GM21619 (cell line): Measurements from ENCODE around the gene TPGS2.
"Not testable (repeated sequence)": the region's sequence is repeated elsewhere in the genome, so short reads cannot be mapped to it uniquely, and the experiment has no call there.

ENCODE experiments used
- ATAC-seq: cut with Tn5 transposase; IDR thresholded peaks from one replicate; pipeline ENCODE4 v1.9.1; 2021; ENCODE audit not compliant: unreplicated experiment

Gene TPGS2

GRCh38 chr18:36780748-36781147 is 48.1 kb downstream of the TPGS2 start:
- ATAC-seq = no peak

DNA sequence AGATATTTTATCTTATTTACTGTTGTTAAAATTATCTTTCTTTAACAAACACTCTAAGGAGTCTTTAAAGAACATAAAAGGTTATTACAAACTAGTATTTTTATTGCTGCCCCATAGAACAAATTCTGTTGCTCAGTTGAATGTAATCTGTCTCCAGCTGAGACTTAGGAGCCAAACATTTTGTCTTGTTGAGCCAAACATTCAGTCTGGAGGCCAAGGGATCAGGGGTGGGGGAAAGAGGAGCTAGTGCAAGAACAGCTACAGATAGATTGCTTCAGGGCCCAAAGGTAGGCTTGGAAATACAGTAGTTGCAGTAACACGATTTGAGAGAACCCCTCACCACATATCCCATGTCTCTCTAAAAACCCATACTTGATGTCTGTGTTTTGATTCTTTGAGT is 51.2 kb downstream of the TPGS2 start:
- ATAC-seq = no peak

- ATAC-seq = no peak
These were observed 52.2 kb downstream of the TPGS2 start for GRCh38 chr18:36776650-36777049.

DNA sequence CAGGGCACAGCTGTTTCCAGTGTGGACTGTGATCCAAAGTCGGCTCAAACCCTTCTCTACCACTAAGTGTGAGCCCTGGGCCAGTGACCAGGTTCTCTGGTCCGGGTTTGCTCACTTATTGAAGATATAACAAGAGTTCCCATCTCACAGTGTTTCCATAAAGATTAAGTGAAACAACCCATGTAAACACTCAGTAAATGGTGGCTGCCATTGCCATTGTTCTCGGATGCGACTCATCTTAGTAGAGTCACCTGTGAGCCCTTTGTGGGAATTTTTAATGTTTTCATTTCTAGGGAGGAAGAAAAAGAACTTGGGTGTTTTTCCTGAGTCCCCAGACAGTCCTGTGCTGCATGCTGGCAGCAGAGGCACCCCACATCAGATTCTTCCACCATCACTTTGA is 53.4 kb downstream of the TPGS2 start:
- no peak for ATAC-seq

DNA sequence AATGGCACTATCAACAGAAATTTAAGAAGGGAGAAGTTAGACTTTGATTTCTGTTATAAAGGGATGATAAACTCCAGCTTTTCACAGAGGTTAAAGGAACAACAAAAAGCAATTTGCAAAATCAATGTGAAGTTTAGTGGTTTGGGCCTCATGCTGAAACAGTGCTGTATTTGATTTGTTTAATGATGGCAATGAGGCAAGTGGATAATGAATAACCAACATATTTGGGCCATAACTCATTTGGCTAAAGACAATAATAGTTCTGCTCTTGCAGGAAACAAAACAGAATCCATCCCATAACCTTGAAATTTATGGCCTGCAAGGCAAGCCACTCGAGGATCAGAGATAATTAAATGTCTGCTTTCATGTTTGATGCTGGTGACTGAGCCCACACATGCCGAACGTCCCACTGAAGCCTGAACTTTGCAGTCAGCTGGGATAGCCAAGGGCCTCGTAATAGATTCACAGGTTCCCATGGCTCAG is 56.5 kb downstream of the TPGS2 start:
- no peak for ATAC-seq

- no peak for ATAC-seq
These were observed 57.6 kb downstream of the TPGS2 start for GRCh38 chr18:36771245-36771644.

DNA sequence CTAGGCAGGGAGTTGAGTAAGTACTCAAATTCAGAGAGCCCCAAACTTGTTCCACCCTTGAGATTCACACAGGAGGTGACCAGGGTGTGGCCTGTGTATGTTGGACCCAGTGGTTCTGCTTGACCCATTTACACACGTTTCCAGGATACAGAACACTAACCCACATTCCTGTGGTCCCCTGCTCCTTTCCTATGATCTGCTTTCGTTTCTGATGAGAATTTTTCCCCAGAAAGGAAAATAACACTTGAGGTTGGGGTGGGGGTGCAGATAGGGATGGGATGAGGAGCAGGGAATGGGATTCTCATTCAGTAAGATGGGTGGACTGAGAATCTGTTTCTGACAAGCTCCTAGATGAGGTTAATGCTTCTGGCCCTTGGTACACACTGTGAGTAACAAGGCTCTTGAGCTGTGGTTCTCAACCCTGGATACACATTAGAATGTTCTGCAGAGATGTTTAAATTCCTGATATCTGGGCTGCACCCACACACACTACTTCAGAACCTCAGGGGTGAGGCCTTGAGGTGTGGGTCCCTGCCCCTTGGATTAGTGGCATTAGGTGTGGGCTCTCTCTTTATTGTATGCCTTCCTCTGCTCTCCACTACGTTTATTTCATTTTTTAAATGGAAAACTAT is 58.4 kb downstream of the TPGS2 start:
- no peak for ATAC-seq

DNA sequence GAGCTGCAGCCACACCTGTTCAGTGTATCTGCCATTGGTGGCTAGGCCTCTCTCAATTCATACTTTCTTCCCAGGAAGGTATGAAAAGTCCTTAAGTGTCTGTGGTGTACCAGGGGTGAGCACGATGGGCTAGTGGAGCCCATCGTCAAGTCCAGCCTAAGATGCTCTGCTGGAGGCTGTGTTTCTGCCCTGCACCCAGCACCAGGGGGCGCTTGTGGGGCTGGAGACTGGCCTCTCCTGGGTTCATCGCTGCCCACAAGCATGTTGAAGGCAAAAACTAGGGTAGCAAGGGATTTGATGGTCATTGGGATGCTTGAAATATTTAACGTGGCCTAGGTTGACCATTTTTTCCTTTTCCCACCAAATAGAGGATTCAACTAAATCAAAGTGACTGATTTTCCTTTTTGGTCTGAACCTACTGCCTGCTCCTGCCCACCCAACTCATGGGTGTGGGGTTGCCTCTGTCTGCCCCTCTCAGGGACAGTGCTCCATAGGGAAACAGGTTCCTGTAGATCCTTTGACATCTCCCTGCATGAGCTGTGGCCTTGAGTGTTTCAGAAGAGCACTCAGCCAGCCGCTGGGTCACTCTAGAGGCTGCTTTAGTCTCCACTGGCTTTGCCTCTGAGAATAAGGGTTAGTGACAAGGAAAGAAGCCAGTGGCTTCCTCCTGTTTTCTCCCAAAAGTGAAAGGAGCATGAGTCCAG is 59.0 kb downstream of the TPGS2 start:
- ATAC-seq = no peak

- ATAC-seq = no peak
These were observed 59.6 kb downstream of the TPGS2 start for GRCh38 chr18:36769172-36769571.

- ATAC-seq = no peak
These were observed 62.0 kb downstream of the TPGS2 start for GRCh38 chr18:36766836-36767235.

GRCh38 chr18:36762965-36763364 is 65.8 kb downstream of the TPGS2 start:
- not testable (repeated sequence) for ATAC-seq

DNA sequence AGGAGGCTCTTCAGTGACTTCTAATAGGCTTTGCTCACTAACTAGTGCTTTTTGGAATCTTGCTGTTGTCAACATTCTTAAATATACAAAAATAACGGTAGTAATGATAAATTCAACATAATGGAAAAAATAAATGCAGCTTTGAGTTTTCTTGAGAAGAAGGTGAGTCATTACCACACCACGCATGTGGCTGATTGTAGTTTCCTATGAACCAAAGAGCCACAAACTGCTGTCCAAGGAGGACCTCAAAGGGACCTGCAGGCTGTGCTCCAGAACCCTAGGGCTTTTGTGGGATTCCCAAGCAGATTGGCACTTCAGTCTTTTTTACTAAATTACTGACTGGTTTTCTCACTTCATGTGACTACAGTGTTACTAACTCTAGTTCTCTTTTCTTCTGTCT is 66.7 kb downstream of the TPGS2 start:
- ATAC-seq = no peak

GRCh38 chr18:36761186-36761698 is 67.6 kb downstream of the TPGS2 start:
- ATAC-seq = no peak

GRCh38 chr18:36760598-36760997 is 68.2 kb downstream of the TPGS2 start:
- ATAC-seq = no peak

GRCh38 chr18:36759167-36759776 is 69.5 kb downstream of the TPGS2 start:
- no peak for ATAC-seq

- ATAC-seq = no peak
These were observed 70.2 kb downstream of the TPGS2 start for GRCh38 chr18:36758623-36759022.

GRCh38 chr18:36757991-36758390 is 70.8 kb downstream of the TPGS2 start:
- ATAC-seq = no peak

GRCh38 chr18:36757081-36757480 is 71.7 kb downstream of the TPGS2 start:
- ATAC-seq = no peak

GRCh38 chr18:36756242-36756641 is 72.6 kb downstream of the TPGS2 start:
- no peak for ATAC-seq

DNA sequence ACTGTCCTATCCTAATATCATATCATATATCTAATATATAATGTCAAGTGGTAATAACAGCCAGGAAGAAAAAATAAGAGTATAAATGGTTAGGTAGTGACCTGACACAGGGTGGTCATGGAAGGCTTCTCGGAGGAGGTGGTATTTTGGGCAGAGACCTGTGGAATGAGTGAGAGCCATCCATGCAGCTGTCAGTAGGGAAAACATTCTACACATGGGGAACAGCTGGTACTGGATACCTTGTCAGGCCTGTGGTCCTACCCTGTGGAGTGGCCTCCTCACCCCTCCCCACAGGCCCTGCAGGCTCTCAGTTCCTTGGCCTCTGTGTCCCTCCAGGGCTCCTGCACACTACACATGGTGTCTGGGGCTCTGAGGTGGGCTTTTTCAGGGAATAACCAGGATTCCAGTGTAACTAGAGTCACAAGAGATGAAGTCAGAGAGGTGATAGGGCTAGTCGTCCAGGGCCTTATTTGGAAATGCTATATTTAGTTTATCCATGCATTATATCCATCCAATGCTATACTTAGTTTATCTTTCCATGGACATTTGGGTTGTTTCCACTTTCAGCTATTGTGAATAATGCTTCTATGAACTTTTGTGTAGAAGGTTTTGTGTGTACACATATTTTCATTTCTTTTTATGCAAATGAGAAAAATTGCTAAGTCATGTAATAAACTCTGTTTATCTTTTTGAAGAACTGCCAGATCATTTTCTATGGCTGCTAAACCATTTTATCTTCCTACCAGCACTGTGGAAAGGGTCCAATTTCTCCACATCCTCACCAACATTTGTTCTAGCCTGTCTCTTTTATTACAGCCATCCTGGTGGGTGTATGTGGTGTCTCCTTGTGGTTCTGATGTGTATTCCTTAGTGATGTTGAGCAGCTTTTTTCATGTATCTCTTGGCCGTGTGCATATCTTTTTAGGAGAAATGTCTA is 75.6 kb downstream of the TPGS2 start:
- ATAC-seq = no peak
